ENCODE measurements around the gene WDR81.

Gene WDR81

DNA sequence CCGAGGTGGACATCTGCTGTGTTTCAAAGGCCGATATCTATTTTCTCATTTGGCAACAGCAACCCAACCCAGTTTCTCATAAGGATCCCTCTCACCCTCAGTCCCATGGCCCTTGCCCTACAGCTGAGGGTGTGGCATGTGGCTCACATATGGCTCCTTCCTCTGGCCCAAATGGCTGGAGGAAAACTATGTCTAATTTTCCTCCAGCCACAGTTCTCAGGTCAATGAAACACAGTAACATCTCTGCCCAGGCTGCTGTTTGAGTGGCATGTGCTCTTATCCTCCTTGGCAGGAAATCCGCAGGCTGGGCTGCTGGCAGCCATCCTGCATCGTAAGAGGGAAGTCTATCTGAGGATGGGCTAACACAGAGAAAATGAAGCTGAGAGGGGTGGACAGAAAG, 61.4 kb downstream of the WDR81 start:
- DNase-seq = no peak

DNA sequence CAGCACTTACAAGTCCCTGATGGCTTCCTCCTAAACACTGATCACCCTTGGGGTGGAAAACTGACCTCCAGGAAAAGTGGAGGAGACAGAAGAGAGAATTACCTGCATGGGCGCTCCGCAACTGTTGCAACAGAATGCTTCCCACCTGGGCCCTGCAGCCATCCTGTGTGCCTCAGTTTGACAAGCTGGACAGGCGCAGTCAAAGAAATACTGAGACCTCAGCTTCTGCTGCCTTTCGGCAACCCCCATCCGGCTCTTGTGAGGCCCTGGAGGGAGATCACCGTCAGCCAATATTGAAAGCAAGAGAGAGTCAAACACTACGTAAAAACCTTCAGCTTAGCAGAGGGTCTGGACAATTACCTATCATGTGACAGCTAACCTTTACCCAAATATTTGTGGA, 62.2 kb downstream of the WDR81 start:
- no peak for DNase-seq

DNA sequence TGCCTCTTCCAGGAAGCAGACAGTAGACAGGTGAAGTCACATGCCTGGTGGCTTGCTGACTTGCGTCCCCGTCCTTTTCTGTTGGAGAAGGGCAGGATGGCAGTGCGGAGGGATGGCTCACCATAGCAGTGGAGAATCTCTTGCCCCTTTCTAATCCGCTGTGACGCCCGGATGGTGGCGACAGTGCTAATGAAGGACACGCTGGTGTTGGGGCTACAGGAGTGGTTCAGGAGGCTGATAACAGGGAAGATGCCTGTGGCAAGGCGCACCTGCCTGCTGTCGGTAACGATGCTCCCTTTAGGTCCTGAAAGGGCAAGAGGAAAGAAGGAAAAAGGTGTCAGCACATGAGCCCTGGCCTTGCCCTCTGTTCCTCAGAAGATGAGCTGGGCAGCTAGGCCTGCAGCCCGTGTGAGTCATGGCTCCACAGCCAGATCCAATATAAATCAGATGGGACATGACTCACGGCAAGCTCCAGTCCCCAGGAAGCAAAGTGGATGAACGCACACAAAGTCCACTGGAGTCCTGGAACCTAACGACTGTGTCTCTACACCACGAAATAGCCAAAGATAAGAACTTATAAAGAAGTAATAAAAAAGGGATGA, 62.9 kb downstream of the WDR81 start:
- DNase-seq = no peak
